ENCODE results near the gene SAXO1.

The SAXO1 gene

GRCh38 chr9:18905028-18905882 is 127.8 kb downstream of the SAXO1 start:
- no peak for TF ChIP-seq CTCF (IDR thresholded peaks at IDR 0.05; ENCODE audit: control extremely low read depth, extremely low read depth, low read depth, missing control alignments)
- DNase-seq (ENCODE audit: extremely low spot score) = no peak
- ChIA-PET CTCF (no interaction called here), POLR2A (no interaction called here)

- TF ChIP-seq CTCF (IDR thresholded peaks at IDR 0.05; ENCODE audit: control extremely low read depth, extremely low read depth, low read depth, missing control alignments) = no peak
- no peak for DNase-seq (ENCODE audit: extremely low spot score)
- CTCF ChIA-PET = no interaction called here
- POLR2A ChIA-PET = no interaction called here
These were observed 129.6 kb downstream of the SAXO1 start for GRCh38 chr9:18903450-18903849.

- DNase-seq (ENCODE audit: extremely low spot score) = no peak
- ChIA-PET POLR2A (no interaction called here), CTCF (interaction anchor here (1.4 kb wide), 1 partner anchor 66 kb away, joined by 3 read pairs; no protein-coding TSS in a partner anchor)
- no peak for TF ChIP-seq CTCF (IDR thresholded peaks at IDR 0.05; ENCODE audit: control extremely low read depth, extremely low read depth, low read depth, missing control alignments)
These were observed 136.4 kb downstream of the SAXO1 start for GRCh38 chr9:18896531-18897179.

DNA sequence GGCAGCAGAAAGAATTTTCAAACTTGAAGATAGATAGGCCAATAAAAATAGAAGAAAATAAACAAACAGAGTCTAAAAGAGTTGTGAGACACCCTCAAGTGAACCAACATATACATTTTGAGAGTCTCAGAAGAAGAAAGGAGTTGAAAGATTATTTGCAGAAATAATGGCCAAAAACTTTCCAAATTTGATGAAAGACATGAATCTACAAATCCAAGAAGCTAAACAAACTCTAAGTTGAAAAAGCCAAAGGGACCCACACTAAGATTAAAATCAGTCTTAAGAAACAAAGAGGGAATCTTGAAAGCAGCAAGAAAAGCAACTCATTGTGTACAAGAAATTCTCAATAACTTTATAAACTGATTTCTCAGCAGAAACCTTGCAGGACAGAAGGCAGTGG is 137.0 kb downstream of the SAXO1 start:
- POLR2A ChIA-PET = no interaction called here
- CTCF ChIA-PET = interaction anchor here (1.4 kb wide), 1 partner anchor 66 kb away, joined by 3 read pairs; no protein-coding TSS in a partner anchor

DNA sequence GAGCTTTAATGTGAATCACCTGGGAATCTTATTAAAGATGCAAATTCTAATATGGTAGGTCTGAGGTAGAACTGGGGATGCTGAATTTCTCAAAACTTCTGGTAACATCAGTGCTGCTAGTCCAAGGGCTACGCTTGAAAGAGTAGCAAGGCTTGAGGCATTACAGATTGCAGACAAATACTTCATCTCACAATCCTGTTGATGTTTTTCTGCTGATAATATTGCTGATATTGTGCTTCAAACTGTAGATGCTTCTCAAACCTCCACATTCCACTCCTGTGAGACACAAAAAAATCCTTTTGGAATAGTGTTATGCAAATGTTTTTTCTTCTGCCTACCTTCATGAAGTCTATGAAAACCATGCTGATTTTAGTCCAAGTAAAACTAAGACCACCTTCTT is 139.5 kb downstream of the SAXO1 start:
- CTCF ChIA-PET = no interaction called here
- POLR2A ChIA-PET = no interaction called here

More for the DNA sequence above, 137.0 kb downstream of the SAXO1 start:
- TF ChIP-seq CTCF (IDR thresholded peaks at IDR 0.05; ENCODE audit: control extremely low read depth, extremely low read depth, low read depth, missing control alignments) = no peak
- no peak for DNase-seq (ENCODE audit: extremely low spot score)

DNA sequence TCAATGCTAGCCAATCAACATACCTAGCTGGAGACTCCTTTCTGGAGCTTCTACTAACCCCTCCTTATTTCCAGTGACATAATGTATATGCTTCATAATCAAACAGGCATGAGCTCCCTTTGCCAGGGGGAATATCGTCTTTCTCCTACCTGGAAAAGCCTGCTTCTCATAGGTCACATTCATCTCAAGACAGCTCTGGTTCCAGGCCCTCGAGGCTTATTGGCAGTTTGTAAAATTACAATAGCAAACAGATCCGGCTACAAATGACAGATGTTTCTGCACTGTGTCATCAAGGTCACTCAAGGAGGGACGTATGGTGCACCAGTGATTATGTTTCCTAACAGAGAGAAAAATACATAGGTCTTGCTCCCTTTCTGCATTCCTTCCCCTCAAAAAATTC is 140.0 kb downstream of the SAXO1 start:
- no peak for TF ChIP-seq CTCF (IDR thresholded peaks at IDR 0.05; ENCODE audit: control extremely low read depth, extremely low read depth, low read depth, missing control alignments)
- POLR2A ChIA-PET = no interaction called here
- DNase-seq (ENCODE audit: extremely low spot score) = no peak
- CTCF ChIA-PET = no interaction called here

More for the DNA sequence above, 139.5 kb downstream of the SAXO1 start:
- TF ChIP-seq CTCF (IDR thresholded peaks at IDR 0.05; ENCODE audit: control extremely low read depth, extremely low read depth, low read depth, missing control alignments) = no peak
- no peak for DNase-seq (ENCODE audit: extremely low spot score)
